GM18873 (cell line): ENCODE measurements around the gene SFXN1.

Experiments used
- ATAC-seq: cut with Tn5 transposase; IDR thresholded peaks from one replicate; pipeline ENCODE4 v1.9.1; 2021; ENCODE audit warnings: mild to moderate bottlenecking, moderate library complexity, moderate number of reproducible peaks; ENCODE audit not compliant: unreplicated experiment, low FRiP score

SFXN1 gene

GRCh38 chr5:175567954-175568353 is 89.6 kb downstream of the SFXN1 start:
- no peak for ATAC-seq

- no peak for ATAC-seq
Observed at GRCh38 chr5:175569701-175570100, 91.3 kb downstream of the SFXN1 start.

GRCh38 chr5:175572886-175573285 is 94.5 kb downstream of the SFXN1 start:
- no peak for ATAC-seq

GRCh38 chr5:175573493-175574269 is 95.3 kb downstream of the SFXN1 start:
- no peak for ATAC-seq

GRCh38 chr5:175575301-175575700 is 96.9 kb downstream of the SFXN1 start:
- ATAC-seq: no peak

- no peak for ATAC-seq
Observed at GRCh38 chr5:175576096-175576495, 97.7 kb downstream of the SFXN1 start.

- no peak for ATAC-seq
Observed at GRCh38 chr5:175576591-175576990, 98.2 kb downstream of the SFXN1 start.
